Measurements from ENCODE around the gene OR10A7. TPM values are rescaled to one million over a fixed set of nuclear protein-coding genes. Genes with fewer than 3 reads are reported as not detected.

OR10A7 gene
- total RNA-seq, 1 experiment from 2014 or later: not detected

Other genes with a start within 250 kb of the OR10A7 start
- gene TESPA1, start 236.3 kb upstream of the OR10A7 start, total RNA-seq (2014; rRNA removed; shearing (Covaris generic)): not detected in 2 replicates
- not detected in 2 replicates for gene NEUROD4, start 201.1 kb upstream of the OR10A7 start, total RNA-seq (2014; rRNA removed; shearing (Covaris generic))
- not detected in 2 replicates for gene OR9K2, start 94.6 kb upstream of the OR10A7 start, total RNA-seq (2014; rRNA removed; shearing (Covaris generic))
- not detected in 2 replicates for gene OR6C74, start 23.6 kb downstream of the OR10A7 start, total RNA-seq (2014; rRNA removed; shearing (Covaris generic))
- not detected in 2 replicates for gene OR6C6, start 75.5 kb downstream of the OR10A7 start, total RNA-seq (2014; rRNA removed; shearing (Covaris generic))
- gene OR6C1, start 93.3 kb downstream of the OR10A7 start, total RNA-seq (2014; rRNA removed; shearing (Covaris generic)): not detected in 2 replicates
- gene OR6C3, start 109.7 kb downstream of the OR10A7 start, total RNA-seq (2014; rRNA removed; shearing (Covaris generic)): not detected in 2 replicates
- not detected in 2 replicates for gene OR6C75, start 141.9 kb downstream of the OR10A7 start, total RNA-seq (2014; rRNA removed; shearing (Covaris generic))
- not detected in 2 replicates for gene OR6C65, start 179.5 kb downstream of the OR10A7 start, total RNA-seq (2014; rRNA removed; shearing (Covaris generic))
- gene OR6C76, start 205.2 kb downstream of the OR10A7 start, total RNA-seq (2014; rRNA removed; shearing (Covaris generic)): not detected in 2 replicates
- not detected in 2 replicates for gene OR6C2, start 223.1 kb downstream of the OR10A7 start, total RNA-seq (2014; rRNA removed; shearing (Covaris generic))
- not detected in 2 replicates for gene OR6C70, start 249.1 kb downstream of the OR10A7 start, total RNA-seq (2014; rRNA removed; shearing (Covaris generic))

Data from SK-MEL-5 (cell line).